K562 (cell line): ENCODE measurements around the gene TUBB6. TPM values are rescaled to one million over a fixed set of nuclear protein-coding genes. Genes with fewer than 3 reads are reported as not detected.

Experiments
- ATAC-seq: fragments of 200-7000 bp; cut with Tn5 transposase; 3 replicates; pipeline ENCODE4 v1.9.1; 2020; ENCODE audit warnings: moderate library complexity
- BruUV-seq: library from RNA; stranded (reverse); fragments of 400-500 nt; replicated peaks from 2 replicates; lab custom pipeline; 2021; lab: Mats Ljungman, UMichigan
- CTCF ChIA-PET: fragments of 300-600 bp; formaldehyde crosslinking; extraction: SDS; loops from one replicate; lab custom pipeline; 2021; ENCODE audit warnings: low intra/inter-chr PET ratio; lab: Yijun Ruan, JAX
- POLR2A ChIA-PET: fragments of 300-600, 350-650 bp; sonication (Branson Sonifier 250); formaldehyde crosslinking; extraction: SDS; loops from one replicate; lab custom pipeline; 2021; ENCODE audit warnings: antibody characterized with exemption, inconsistent platforms; lab: Yijun Ruan, JAX
- DNase-seq, 4 experiments: peaks; one replicate each; pipeline versions ENCODE4 v3.0.0 to v3.0.0-alpha.2; 2011 to 2018; ENCODE audit warnings: low spot score in 3 of 4, mixed read lengths in 3 of 4; ENCODE audit errors: extremely low read depth in 1 of 4
- FAIRE-seq: peaks from 2 replicates; lab custom pipeline; 2011; peaks lifted over from hg19 to GRCh38; lab: Jason Lieb, UNC
- H2AFZ ChIP-seq: 2 replicates; pipeline ENCODE4 v1.6.0; 2011; ENCODE audit warnings: low read depth, low read length, control low read depth, inconsistent platforms
- H3K27ac ChIP-seq: fragments of 200-600 bp; 3 replicates; pipeline ENCODE4 v1.8.0; 2011; ENCODE audit warnings: low read depth, mild to moderate bottlenecking, control low read depth, inconsistent platforms, low read length, moderate library complexity, mixed read lengths; ENCODE audit errors: extremely low read depth
- H3K27me3 ChIP-seq, 2 experiments: fragments of 300-600 bp in 1 of 2; 2 replicates in 1 of 2; 3 replicates in 1 of 2; pipeline versions ENCODE4 v1.6.0 to v1.8.0; 2011; ENCODE audit warnings: inconsistent platforms in 2 of 2, low read length in 2 of 2, mild to moderate bottlenecking in 1 of 2, mixed read lengths in 1 of 2, moderate library complexity in 1 of 2; ENCODE audit not compliant: control insufficient read depth in 2 of 2, insufficient read depth in 2 of 2
- H3K36me3 ChIP-seq: fragments of 300-600 bp; 3 replicates; pipeline ENCODE4 v1.8.0; 2011; ENCODE audit warnings: mild to moderate bottlenecking, low read length, inconsistent platforms; ENCODE audit not compliant: control insufficient read depth, insufficient read depth
- H3K4me1 ChIP-seq, 2 experiments: fragments of 200-600 bp in 1 of 2; replicated peaks in 1 of 2; 2 replicates in 1 of 2; 3 replicates in 1 of 2; pipeline versions ENCODE4 v1.5.1 to v1.8.0; 2011; ENCODE audit warnings: inconsistent platforms in 2 of 2, low read length in 2 of 2, mild to moderate bottlenecking in 1 of 2, mixed read lengths in 1 of 2, moderate library complexity in 1 of 2; ENCODE audit not compliant: control insufficient read depth in 2 of 2, insufficient read depth in 2 of 2
- H3K4me2 ChIP-seq: 2 replicates; pipeline ENCODE4 v1.6.1; 2011; ENCODE audit warnings: low read length, control low read depth, inconsistent platforms, mixed read lengths; ENCODE audit not compliant: insufficient read depth
- H3K4me3 ChIP-seq: fragments of 200-600 bp; sonication (generic), shearing (Covaris generic); 2 replicates; pipeline ENCODE4 v1.5.1; 2016; ENCODE audit warnings: control low read depth, inconsistent platforms
- H3K79me2 ChIP-seq: fragments of 200-600 bp; 3 replicates; pipeline ENCODE4 v1.8.0; 2011; ENCODE audit warnings: low read length, inconsistent platforms; ENCODE audit not compliant: control insufficient read depth, insufficient read depth
- H3K9ac ChIP-seq, 2 experiments: 2 replicates each; pipeline versions ENCODE4 v1.6.0 to v1.6.1; 2011; ENCODE audit warnings: low read depth in 2 of 2, low read length in 2 of 2, control low read depth in 1 of 2, inconsistent platforms in 1 of 2, mild to moderate bottlenecking in 1 of 2, mixed read lengths in 1 of 2; ENCODE audit not compliant: insufficient read depth in 1 of 2
- H3K9me1 ChIP-seq: one replicate; pipeline ENCODE4 v1.6.0; 2011; ENCODE audit warnings: inconsistent platforms, mild to moderate bottlenecking, low read length, moderate library complexity; ENCODE audit not compliant: control insufficient read depth, insufficient read depth
- H3K9me3 ChIP-seq: replicated peaks from 2 replicates; pipeline ENCODE4 v1.5.1; 2011; ENCODE audit warnings: low read depth, low read length, inconsistent platforms; ENCODE audit not compliant: control insufficient read depth, insufficient read depth
- H4K20me1 ChIP-seq: replicated peaks from 2 replicates; pipeline ENCODE4 v1.6.1; 2011; ENCODE audit warnings: low read length, inconsistent platforms, mixed read lengths; ENCODE audit not compliant: control insufficient read depth, insufficient read depth
- ATF2 ChIP-seq: sonication (generic); formaldehyde crosslinking; IDR thresholded peaks from 2 replicates; pipeline ENCODE4 v1.8.1; 2022; ENCODE audit warnings: missing genetic modification reagents
- KLF13 ChIP-seq: fragments of 450-650 bp; IDR thresholded peaks from 2 replicates; pipeline ENCODE4 v1.6.1; 2016; ENCODE audit warnings: missing genetic modification characterization, low read depth, mild to moderate bottlenecking, missing compliant biosample characterization, moderate library complexity, borderline replicate concordance
- MYBL2 ChIP-seq, 2 experiments: fragments of 450-650 bp in 1 of 2; sonication (generic) in 1 of 2; formaldehyde crosslinking in 1 of 2; IDR thresholded peaks; 2 replicates each; pipeline versions ENCODE4 v1.6.1 to v1.8.1; 2017 to 2022; ENCODE audit warnings: borderline replicate concordance in 1 of 2, inconsistent platforms in 1 of 2, low read depth in 1 of 2, mild to moderate bottlenecking in 1 of 2, missing genetic modification reagents in 1 of 2, moderate library complexity in 1 of 2
- PHTF2 ChIP-seq: fragments of 250-450 bp; sonication (Bioruptor Pico); IDR thresholded peaks from 2 replicates; pipeline ENCODE4 v1.5.0; 2021; ENCODE audit warnings: mild to moderate bottlenecking
- RB1 ChIP-seq: fragments of 450-650 bp; IDR thresholded peaks from 2 replicates; pipeline ENCODE4 v1.6.1; 2017; ENCODE audit warnings: low read depth, mild to moderate bottlenecking
- SAFB2 ChIP-seq: fragments of 200-400 bp; formaldehyde crosslinking; IDR thresholded peaks from 2 replicates; pipeline ENCODE4 v1.6.1; 2018; ENCODE audit warnings: borderline replicate concordance, low read length, low read depth, moderate library complexity; ENCODE audit not compliant: severe bottlenecking
- TCF7 ChIP-seq: sonication (generic); IDR thresholded peaks from 2 replicates; pipeline ENCODE4 v1.6.1; 2016; ENCODE audit warnings: antibody characterized with exemption, borderline replicate concordance
- ZNF133 ChIP-seq: fragments of 250-450 bp; sonication (Bioruptor Pico); IDR thresholded peaks from 2 replicates; pipeline ENCODE4 v1.4.0; 2020; ENCODE audit warnings: mild to moderate bottlenecking
- ZNF695 ChIP-seq: fragments of 450-650 bp; formaldehyde crosslinking; IDR thresholded peaks from 2 replicates; pipeline ENCODE4 v1.4.0; 2020; ENCODE audit warnings: mild to moderate bottlenecking, moderate library complexity
- WGBS: fragments of 100-300 bp; shearing (Covaris generic); methylation state at CpG from one replicate; pipeline ENCODE4 v1.1.6; 2016; ENCODE audit warnings: low coverage, mixed read lengths; ENCODE audit not compliant: insufficient coverage; ENCODE audit errors: missing lambda C conversion rate; 5-methylcytosine and 5-hydroxymethylcytosine counted together
- in situ Hi-C: fragments of 300-500 bp; cut with MboI; formaldehyde crosslinking; loops from 4 replicates; pipeline ENCODE4 v1.15.0; 2018; ENCODE audit warnings: inconsistent platforms, mixed read lengths
- intact Hi-C: fragments of 100-400 bp; cut with micrococcal nuclease; formaldehyde crosslinking; loops from 2 replicates; pipeline ENCODE4 v1.14.2; 2022
- polyA plus RNA-seq, 8 experiments: library from polyadenylated mRNA; depleted of rRNA in 4 of 8; stranded (reverse) in 5 of 8; unstranded in 3 of 8; fragments of >200 nt; fragmentation: Nextera tagmentation in 2 of 8; fragmentation: Illumina TruSeq in 1 of 8; extraction: Ambion mirVana in 2 of 8; extraction: Trizol in 1 of 8; gene quantifications; 2 replicates each; pipeline versions ENCODE4 v1.2.1 to v1.2.3, GENCODE V29; 2011 to 2014; ENCODE audit warnings: inconsistent platforms in 1 of 8, missing spikeins in 1 of 8
- total RNA-seq, 7 experiments: library from RNA; depleted of rRNA in 6 of 7; stranded (reverse); fragments of >200 nt in 6 of 7; fragmentation: Illumina TruSeq in 2 of 7; extraction: Trizol in 2 of 7; gene quantifications; 2 replicates each; pipeline versions ENCODE4 v1.2.1 to v1.2.3, GENCODE V29; 2011 to 2021; ENCODE audit warnings: low replicate concordance in 1 of 7
- TF ChIP-seq, protein P1 (sequence below): fragments of 450-650 bp; formaldehyde crosslinking; IDR thresholded peaks from 2 replicates; pipeline ENCODE4 v1.4.0; 2020; ENCODE audit warnings: mild to moderate bottlenecking, mixed read lengths
- TF ChIP-seq, protein P2 (sequence below): fragments of 250-450 bp; sonication (Bioruptor Pico); IDR thresholded peaks from 2 replicates; pipeline ENCODE4 v1.5.0; 2021; ENCODE audit warnings: mild to moderate bottlenecking, moderate library complexity

Gene TUBB6
- total and polyA plus RNA-seq, 9 of the 15 experiments (the other 6 are each of a cell fraction or from before 2014, with no cell fraction given): 43.9 to 404 (median 81.1) TPM

- POLR2A ChIA-PET: interaction anchor here (0.6 to 2.1 kb wide), 2 partner anchors 11 to 51 kb away, joined by 3 to 4 read pairs; no protein-coding TSS in a partner anchor
- 0 out of 2 replicates have a peak overlapping the region, but pooled peaks have one; percentile 14 for H2AFZ ChIP-seq
- no peaks in the 10 kb centered on the region for H3K27me3 ChIP-seq
- CTCF ChIA-PET: no interaction called here
- FAIRE-seq (no peak), DNase-seq (no peak), ATAC-seq (no peak)
- 64% methylated on average over 26 of the region's 26 CpGs for WGBS
- intact Hi-C loops: no loop called here
- H3K9me1 ChIP-seq: peaks cover 2% of the 10 kb centered on the region
- H3K79me2 ChIP-seq: no peaks in the 10 kb centered on the region
- TF ChIP-seq, protein P1, sequence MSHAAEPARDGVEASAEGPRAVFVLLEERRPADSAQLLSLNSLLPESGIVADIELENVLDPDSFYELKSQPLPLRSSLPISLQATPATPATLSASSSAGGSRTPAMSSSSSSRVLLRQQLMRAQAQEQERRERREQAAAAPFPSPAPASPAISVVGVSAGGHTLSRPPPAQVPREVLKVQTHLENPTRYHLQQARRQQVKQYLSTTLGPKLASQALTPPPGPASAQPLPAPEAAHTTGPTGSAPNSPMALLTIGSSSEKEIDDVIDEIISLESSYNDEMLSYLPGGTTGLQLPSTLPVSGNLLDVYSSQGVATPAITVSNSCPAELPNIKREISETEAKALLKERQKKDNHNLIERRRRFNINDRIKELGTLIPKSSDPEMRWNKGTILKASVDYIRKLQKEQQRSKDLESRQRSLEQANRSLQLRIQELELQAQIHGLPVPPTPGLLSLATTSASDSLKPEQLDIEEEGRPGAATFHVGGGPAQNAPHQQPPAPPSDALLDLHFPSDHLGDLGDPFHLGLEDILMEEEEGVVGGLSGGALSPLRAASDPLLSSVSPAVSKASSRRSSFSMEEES (CRISPR knock-in tag): no peak
- TF ChIP-seq SAFB2 (no peak), RB1 (no peak), MYBL2 (IDR thresholded peaks at IDR 0.05; ENCODE audit: low read depth) (no peak), MYBL2 (CRISPR knock-in tag; IDR thresholded peaks at IDR 0.05; ENCODE audit: borderline replicate concordance) (no peak), KLF13 (tag) (no peak), ZNF133 (CRISPR knock-in tag) (no peak), ZNF695 (CRISPR knock-in tag) (no peak), TCF7 (no peak), ATF2 (no peak), PHTF2 (CRISPR knock-in tag) (no peak)
- TF ChIP-seq, protein P2, sequence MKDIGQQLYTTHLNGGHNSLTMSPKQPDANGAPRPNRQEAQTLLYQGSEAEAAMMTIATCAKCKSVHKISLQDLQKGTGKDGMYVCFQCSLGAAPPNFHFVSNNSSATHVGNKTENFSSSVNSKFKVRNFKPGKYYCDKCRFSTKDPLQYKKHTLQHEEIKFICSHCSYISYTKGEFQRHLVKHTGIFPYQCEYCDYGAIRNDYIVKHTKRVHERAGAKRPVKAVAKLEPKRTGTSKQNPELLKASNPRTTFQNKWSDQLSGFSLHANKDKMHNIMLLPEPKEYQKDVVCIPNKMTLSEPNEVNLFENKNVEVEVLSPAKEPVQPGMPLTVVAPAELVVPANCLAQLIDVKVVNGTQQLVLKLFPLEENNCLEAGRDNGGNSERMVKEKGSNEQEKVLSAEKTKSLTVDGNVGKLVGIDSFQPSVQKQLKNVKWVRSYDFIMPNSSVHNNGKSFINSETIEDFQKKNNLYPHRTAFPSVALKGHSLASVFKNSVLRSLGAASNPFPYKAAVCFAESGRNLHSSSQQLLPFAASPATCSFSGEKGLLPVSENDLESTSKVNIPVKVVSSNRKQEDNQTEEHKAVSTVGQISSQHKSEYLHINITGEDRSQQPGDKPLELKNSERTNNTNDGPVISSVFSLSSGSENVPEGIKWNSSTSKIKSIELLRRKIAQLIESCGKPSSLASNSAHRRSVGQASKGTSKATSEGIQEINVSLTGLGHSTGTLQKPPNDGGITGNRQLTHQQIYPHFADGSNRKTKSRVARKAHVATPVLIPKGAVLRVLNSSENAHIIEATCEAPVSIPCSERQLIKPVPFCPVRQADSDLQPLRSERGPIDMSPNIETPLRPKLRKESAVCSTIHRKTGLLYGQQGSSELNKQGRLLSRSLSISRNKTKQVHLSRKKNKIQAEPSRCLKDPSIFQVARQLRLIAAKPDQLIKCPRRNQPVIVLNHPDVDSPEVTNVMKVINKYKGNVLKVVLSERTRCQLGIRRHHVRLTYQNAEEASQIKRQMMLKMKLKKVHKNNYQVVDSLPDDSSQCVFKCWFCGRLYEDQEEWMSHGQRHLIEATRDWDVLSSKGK (CRISPR knock-in tag): no peak
- no peaks in the 10 kb centered on the region for H3K9me3 ChIP-seq
- in situ Hi-C loops: no loop called here
- no TSS peak for BruUV-seq
- no peak overlapping the region for H3K4me3 ChIP-seq
- peak overlapping the region in 1 of 2 experiments; percentile 68; a peak in 2 of 4 replicates for H3K9ac ChIP-seq
- no peaks in the 10 kb centered on the region for H3K36me3 ChIP-seq
- no peak overlapping the region for H3K27ac ChIP-seq
- H4K20me1 ChIP-seq: no peaks in the 10 kb centered on the region
- H3K4me1 ChIP-seq: peaks cover 0 to 23% of the 10 kb centered on the region in 2 experiments; a peak in 2 of 5 replicates
- no peak overlapping the region for H3K4me2 ChIP-seq
Observed at GRCh38 chr18:12276736-12277554, 31.1 kb upstream of the TUBB6 start.
